ENCODE results near the gene APOM.

APOM gene

DNA sequence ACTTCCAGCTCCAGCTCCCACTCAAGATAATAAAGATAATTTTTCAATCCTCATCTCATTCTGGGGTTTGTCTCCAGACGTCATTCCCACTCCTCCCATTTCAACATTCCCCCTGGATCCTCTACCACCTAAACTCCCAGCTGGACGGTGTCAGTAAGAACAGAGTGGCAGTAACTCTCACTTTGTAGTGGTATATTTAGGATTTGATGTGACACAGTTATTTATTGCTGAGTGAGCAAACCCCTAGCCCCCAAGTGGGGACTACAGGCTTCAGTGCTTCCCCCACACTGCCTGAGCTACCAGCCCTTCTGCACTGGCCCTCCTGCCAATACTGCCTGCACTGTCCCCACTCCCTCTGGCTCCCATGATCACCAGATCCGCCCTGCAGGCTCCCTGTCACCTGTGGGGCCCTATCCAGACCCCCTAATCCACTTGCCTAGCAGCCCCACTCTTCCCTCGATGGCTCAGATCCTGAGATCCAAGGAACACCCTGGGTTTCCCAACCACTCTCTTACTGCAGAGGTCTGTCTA, 2.5 kb downstream of the APOM start:
- DNase-seq (ENCODE audit: low spot score): no peak

DNA sequence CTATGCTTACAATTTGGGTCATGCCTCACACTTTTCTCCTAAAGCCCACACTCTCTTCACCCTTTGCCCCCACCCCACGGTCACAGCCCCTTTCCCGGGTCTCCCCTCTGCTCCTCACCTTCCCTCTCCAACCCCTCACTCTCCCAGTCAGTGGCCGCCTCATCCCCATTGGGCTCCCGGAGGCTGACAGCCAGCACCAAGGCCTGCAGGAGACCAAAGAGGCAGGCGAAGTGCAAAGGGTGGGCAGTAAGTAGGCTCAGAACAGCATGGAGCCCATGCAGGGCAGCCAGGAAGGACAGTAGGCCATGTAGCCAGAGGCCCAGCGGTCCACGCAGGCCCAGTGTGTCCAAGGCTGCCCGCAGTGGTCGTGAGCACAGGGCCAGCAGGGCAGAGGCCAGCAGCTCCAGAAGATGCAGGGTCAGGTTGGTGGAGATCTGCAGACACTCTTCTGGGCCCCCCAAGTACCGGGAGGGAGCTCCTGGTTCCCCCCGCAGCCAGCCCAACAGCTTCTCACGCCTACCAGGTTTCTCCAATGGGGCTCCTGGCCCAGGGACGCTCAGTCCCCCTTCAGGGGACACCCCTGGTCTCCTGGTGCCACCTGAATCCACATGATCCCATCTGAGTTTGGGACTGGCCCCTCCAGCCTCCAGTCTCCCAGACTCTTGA, 3.4 kb downstream of the APOM start:
- no peak for DNase-seq (ENCODE audit: low spot score)

DNA sequence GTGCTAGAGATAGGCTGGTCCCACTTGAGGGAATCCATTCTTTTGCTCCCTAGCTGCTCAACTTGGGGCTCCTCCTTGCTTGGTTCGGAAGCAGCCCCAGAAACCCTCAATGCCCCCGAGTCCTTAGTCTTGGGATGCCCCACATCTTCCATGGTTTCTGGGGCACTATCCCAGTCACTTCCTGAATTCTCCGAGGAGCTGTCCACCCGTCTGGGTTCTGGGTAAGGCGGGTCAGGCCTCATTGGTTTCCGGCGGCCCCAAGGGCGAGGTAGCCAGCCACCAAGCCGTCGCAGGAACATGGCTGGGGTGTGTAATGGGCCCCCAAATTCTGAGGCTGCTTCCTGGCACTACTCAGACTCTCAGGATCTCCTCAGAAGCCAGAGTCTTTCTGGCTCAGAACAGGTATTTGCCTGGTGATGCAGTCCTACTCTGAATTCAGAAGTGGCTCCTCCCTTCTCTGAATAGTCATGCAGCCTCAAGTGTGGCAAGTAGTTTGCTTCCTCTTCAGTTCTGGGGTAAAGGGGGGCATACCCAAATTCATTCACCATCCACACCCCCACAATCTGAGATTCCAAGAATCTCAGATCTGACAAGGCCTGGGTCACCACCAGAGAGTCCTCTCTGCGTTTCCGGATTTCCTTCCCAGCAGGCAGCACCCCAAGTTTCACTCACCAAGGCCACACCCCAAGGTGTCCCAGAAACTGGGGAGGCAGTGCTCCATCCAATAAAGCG, 4.1 kb downstream of the APOM start:
- DNase-seq (ENCODE audit: low spot score): peak; percentile 43

DNA sequence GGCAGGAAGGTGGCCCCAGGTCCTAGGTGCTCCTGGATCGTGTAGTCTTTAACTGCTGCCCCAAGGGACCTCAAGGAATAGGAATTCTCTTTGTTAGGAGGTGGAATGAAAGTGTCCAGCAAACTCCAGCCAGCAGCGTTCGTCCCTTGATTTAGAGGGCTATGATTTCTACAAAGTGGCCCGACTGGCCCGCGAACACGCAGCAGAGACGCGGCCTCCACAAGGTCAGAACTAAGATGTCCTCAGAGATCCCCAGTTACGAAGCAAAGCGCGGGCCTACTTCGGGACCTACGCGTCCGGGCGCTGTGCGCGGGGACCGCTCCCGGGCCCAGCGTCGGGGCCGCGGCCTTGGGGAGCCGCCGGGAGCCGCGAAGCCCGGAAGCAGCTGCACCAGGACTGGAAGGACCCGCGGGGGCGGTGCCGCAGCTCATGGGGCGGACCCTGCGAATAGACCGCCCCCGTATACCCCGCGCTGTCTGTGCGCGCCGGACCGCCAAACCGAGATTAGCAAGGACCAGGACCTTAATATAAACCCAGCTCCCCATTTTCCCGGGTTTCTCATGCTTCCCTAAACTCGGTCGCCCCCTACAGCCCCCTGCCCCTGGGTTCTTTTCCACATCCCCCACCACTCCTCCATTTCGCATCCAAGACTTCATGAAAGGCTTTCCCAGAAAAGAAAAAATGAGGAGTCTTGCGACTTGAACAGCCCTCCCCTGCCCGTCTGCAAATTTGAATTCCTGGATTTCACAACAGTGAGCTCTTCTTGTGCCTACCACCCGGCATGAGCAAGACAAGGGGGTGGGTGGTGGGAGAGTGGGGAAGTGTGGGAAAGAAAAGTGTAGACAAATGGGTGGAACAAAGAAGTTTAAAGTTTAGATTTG, 4.9 kb downstream of the APOM start, which contains the start of gene C6orf47:
TSS of gene C6orf47 (minus strand) at position 398 of the 881 bp plus-strand sequence. CDS start 831 bp downstream, outside the sequence.
- DNase-seq (ENCODE audit: low spot score): peak; percentile 88

DNA sequence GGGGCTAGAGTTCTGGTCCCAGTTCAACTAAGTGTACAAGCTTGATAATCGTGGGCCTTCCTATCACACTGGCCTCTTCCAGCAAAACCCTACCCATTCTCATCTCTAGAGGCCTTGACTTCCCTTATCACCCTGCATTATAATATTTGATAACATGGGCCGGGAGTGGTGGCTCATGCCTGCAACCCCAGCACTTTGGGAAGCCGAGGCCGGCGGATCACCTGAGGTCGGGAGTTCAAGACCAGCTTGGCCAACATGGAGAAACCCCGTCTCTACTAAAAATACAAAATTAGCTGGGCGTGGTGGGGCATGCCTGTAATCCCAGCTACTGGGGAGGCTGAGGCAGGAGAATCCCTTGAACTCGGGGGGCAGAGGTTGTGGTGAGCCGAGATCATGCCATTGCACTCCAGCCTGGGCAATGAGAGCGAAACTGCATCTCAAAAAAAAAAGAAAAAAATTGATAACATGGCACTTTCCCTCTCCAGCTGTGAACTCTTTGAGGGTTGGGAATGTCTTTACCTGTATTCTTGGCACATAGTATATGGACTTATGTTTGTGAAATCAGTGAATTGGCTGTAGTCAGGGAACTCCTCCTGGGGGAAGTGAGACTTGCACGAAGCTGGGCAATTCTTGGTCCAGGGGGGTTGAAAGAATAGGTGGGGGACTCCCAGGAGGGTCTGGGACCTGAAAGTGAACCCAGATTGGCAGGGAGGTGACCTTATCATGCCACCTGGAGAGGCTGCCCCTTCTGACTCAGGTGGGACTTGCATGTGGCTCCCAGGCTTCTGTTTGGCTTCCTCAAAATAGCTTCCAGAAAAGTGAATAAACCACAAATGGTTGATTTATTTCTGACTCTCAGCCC, 5.8 kb downstream of the APOM start:
- DNase-seq (ENCODE audit: low spot score): no peak

DNA sequence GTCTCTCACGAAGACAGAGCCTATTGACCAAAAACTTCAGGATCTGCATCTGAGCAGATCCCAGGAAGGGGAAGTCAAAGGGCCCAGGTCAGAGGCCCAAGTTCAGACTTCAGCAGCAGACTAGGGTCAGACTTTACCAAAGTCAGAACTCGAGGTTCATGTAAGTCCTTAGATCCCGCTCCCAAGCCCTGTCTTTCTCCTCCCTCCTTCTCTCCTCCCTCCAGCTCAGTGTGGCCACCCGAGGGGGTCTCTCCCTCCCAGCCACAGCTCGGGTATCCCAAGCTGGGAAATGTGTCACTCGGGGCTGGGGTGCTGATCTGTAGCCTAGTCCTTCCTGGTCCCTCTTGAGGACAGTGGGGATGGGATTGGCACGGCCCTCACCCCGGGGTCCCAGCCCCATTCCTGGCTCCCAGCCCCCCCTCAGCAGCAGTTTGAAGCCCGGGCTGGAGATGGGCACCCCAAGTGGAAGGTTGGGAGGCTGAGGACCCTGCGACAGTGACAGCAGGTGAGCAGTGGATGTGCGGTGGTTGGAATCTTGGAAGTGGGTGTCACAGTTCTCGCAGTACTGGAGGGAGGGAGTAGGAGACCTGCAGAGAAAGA, 6.5 kb downstream of the APOM start:
- no peak for DNase-seq (ENCODE audit: low spot score)

DNA sequence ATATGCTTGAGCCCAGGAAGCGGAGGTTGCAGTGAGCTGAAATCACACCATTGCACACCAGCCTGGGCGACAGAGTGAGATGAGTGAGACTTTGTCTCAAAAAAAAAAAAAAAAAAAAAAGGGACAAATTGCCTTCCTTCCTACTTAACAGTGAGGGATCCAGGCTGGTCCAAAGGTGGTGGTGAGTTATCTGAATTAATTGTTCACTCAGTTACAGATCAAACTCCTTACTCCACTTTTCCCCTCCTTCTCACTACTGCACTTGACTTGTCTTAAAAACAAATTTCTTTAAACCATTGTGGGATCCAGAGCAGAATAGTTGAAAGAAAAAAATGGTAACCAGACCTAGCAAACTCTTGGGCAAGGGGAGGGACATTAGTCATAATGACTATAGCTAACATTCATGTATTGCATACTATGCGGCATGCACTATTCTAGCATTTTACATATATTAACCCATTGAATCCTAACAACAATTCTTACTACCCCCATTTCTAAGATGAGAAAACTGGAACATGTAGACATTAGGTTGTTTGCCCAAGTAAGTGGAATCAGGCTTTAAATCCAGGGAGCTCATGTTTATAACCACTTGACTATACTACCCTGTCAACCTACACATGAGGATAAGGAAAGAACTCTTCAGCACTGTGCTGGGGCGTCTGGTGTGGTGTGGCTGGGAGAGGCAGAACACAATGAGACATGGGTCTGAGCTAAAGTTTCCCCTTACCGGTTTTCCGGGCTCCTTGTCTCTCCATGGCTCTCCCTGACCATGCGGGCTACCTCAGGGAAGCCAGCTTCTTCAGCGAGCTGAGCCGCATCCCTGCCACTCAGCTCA, 7.6 kb downstream of the APOM start:
- DNase-seq (ENCODE audit: low spot score): no peak

DNA sequence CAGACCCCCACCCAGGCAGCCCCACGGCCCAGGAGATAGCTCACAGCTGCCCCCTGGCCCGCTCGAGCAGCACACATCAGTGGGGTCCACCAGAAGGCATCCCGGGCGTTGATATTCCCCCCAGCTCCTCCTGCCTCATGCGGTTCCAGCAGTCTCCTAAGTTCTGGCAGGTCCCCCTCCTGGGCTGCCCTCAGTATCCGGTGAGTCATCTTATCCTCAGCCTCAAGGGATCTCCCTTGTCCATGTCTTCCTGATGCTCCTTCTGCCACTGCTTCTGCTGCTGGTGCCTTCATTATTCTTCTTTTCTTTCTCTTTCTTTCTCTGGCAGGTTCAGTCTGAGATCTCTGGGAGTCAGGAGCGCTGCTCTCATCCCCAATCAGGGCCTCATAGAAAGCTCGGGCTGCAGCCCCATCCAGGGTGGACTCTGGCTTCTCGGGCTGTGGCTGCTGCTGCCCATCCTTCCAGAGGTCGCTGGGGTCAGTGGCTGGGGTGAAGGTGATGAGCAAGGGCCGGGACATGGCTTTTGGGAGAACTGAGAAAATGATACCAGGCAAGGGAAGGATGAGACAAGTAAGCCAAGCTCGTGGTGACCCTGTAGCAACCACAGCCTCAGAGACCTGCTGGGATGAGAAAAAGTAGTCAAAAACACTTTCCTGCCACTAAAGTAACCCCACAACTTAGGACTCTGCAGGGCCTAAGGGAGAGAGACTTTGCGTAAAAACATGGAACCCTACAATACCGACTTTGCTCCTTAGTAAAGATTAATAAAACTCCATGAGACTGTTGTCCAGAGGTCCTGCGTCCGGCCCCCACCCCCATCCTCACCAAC, 8.5 kb downstream of the APOM start:
- no peak for DNase-seq (ENCODE audit: low spot score)

DNA sequence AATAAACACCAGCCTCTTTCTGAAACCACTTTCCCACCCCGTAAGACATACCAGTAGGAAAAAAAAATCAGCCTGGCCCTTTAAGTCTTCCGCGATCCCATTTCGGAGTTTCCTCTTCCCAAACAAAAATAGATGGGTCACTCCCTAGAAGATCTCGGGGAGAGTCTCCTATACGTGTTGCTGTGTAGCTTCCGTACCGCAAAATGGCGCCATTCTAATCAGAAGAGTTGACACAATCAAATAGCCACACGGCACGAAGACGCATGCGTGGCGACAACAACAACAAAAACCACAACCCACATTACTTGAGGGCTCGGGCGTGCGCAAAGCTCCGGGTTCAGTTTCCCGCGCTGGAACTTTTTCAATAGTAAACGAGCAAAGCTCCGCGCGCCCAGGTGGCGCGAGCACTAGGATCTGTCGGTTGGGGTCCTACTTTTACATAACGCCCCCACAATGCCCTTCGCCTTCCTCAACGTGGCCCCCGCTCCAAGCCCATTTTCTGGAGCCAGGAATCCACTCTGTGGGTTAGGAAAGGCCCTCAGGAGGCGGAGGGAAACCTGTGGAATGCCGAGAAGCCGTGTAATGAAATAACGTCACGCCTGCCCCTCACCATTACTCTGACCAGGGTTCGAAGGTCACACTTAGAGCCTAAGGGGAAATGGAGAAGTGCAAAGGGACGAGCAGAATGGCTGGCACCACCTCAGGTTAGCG, 9.3 kb downstream of the APOM start, which contains the start of gene GPANK1:
TSS of gene GPANK1 (minus strand) at position 208 of the 711 bp plus-strand sequence. CDS start 519 bp downstream, outside the sequence.
- DNase-seq (ENCODE audit: low spot score): peak; percentile 78

DNA sequence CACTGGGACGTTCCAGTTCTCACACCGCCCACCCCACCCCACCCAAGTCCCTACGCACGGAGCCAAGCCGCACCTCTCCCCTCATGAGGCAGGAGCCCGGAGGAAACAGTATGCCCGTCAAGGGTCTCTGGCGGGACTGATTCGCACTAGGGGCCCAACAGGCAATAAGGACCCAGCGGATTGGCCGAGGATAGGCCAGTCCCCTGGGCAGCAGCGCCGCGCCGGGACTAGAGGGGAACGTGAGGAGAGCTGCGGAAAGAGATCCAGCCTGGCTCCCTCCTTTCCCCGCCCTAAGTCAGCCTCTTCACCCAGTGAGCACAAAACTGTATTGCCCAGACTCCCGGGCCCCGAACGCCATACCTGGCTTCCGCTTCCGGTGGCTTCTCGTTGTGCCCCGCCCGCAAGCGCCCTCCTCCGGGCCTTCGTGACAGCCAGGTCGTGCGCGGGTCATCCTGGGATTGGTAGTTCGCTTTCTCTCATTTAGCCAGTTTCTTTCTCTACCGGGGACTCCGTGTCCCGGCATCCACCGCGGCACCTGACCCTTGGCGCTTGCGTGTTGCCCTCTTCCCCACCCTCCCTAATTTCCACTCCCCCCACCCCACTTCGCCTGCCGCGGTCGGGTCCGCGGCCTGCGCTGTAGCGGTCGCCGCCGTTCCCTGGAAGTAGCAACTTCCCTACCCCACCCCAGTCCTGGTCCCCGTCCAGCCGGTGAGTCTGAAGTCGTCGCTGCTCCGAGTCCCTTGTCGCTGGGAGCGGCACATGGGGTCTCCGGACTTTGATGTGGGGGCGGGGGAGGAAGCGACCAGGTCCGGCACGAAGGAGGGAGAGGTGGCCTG, 10.0 kb downstream of the APOM start, which contains the start of gene CSNK2B:
TSS of gene CSNK2B (plus strand) at position 580 of the 836 bp plus-strand sequence. CDS start 752 bp downstream, outside the sequence.
- DNase-seq (ENCODE audit: low spot score): peak; percentile 97

DNA sequence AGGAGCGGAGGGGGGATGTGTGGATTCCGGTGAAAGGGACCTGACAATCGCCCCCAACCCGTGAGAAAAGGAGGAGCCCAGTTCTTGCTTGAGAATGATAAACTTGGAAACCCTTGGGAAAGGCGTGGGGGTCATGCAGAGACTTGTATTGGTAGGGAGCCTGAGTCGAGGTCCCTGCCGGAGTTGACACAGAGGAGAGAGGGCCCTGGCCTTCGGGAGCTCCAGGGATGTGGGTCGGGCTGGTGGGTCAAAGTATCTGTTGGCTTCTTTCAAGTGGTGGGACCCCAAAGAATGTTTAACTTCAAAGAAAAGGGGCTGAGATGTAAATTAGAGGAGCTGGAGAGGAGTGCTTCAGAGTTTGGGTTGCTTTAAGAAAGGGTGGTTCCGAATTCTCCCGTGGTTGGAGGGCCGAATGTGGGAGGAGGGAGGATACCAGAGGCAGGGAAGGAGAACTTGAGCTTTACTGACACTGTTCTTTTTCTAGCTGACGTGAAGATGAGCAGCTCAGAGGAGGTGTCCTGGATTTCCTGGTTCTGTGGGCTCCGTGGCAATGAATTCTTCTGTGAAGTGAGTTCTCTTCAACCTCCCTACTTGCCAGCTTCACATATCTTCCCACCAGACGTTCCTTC, 10.8 kb downstream of the APOM start:
- DNase-seq (ENCODE audit: low spot score): no peak

DNA sequence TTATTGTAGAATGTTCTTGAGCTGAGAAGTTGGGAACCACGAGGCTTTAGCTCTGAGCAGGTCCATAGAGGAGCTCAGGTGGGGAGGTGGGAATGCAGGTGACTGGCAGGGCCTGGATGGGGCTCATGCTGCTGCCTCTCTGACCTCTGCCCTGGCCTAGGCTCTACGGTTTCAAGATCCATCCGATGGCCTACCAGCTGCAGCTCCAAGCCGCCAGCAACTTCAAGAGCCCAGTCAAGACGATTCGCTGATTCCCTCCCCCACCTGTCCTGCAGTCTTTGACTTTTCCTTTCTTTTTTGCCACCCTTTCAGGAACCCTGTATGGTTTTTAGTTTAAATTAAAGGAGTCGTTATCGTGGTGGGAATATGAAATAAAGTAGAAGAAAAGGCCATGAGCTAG, 14.0 kb downstream of the APOM start, which contains the start of gene LY6G5B:
TSS of gene LY6G5B (plus strand) at position 301 of the 400 bp plus-strand sequence. CDS start 975 bp downstream, outside the sequence.
- no peak for DNase-seq (ENCODE audit: low spot score)

DNA sequence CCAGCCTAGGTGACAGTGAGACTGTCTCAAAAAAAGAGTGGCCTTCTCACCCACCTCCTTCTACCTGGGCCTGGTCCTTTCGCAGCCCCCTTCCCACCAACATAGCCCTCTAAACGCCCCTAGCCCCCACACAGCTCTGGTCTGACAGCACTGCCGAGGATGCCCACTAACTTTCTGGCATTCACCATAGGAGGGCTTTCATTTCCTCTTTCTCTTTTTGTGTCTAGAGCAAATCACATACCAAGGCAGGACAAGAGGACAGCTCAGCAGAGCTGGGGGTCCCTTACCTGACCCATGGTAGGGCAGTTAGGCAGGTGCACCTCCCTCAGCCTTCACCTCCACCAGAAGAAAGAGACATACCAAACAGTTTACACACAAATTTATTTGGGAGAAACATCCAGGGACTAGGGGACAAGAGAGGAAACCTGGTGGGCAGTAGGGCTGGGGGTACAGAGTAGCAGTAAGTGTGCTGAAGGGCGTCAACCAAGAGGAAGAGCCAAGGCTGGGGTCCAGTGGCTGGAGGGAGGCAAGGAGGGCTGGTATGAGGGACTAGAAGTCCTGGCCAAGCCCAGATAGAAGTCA, 20.7 kb downstream of the APOM start:
- no peak for DNase-seq (ENCODE audit: low spot score)

DNA sequence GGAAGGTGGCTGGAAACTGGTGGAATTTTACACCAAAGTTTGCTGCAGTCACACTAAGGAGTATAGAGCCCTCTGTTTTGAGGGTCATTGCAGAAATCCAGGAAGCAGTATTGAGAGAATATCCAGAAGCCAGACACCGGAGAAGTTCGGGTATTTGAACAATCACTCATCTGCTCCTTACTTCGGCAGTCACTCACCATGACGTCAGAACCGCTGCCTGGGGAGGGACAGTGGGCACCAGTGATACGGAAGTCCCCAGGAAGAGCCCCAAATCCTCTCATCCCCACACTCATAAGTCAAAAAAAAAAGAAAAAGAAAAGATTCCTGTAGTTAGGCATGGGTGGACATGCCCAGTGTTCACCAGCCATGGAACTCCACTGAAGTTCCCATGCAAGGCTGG, 21.2 kb downstream of the APOM start:
- DNase-seq (ENCODE audit: low spot score): no peak

DNA sequence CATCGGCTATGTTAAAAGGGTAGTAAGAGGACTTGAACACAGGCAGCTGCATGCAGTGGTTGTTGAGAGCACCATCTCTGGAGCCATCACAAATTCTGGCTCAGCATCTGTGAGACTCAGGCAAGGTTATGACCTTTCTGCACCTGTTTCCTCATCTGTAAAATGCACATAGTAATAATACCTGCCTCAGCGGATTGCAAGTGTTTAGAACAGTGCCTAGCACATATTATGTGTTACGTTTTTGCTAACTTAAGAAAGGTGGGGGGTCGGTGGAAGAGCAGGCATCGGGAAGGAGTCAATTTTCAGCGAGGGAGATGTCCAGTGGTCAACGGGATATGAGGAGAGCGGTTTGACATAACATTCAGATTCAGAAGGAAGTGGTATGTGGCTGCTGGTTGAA, 22.3 kb downstream of the APOM start:
- DNase-seq (ENCODE audit: low spot score): no peak

Data from germinal center (tissue), 1 donor.